GM12873 (cell line): Measurements from ENCODE around the gene FCRL6.

Experiments used
- TF ChIP-seq, protein P1 (sequence below): IDR thresholded peaks from 2 replicates; pipeline ENCODE4 v1.5.1; 2012; ENCODE audit warnings: low read depth, mild to moderate bottlenecking, moderate library complexity, low read length, control low read depth; ENCODE audit not compliant: insufficient read depth; ENCODE audit errors: missing control alignments

The FCRL6 gene

DNA sequence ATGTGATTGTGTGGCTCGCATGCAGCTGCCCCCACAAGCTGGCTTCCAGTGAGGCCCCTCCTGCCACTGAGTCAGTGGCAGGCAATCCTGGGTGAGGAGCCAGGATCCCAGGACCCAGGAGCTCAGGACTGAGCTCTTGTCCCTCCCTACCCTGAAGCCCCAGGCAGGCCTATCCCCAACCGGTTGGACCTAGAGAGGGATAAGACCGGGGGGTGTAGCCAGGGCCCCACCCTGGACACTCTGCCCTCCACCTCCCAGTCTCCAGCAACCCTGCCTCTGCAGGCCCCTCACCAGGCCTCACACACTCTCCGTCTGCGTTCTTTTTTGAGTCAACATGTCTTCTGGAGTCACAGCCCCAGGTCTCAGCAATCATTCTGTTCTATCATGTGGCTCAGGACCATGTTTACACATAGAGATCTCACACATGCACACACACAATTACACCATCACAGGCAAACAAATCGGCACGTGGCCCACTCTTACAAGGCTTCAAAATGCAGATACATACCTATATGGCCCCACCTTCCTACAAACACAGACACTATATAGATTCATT, 57.7 kb downstream of the FCRL6 start:
- TF ChIP-seq, protein P1, sequence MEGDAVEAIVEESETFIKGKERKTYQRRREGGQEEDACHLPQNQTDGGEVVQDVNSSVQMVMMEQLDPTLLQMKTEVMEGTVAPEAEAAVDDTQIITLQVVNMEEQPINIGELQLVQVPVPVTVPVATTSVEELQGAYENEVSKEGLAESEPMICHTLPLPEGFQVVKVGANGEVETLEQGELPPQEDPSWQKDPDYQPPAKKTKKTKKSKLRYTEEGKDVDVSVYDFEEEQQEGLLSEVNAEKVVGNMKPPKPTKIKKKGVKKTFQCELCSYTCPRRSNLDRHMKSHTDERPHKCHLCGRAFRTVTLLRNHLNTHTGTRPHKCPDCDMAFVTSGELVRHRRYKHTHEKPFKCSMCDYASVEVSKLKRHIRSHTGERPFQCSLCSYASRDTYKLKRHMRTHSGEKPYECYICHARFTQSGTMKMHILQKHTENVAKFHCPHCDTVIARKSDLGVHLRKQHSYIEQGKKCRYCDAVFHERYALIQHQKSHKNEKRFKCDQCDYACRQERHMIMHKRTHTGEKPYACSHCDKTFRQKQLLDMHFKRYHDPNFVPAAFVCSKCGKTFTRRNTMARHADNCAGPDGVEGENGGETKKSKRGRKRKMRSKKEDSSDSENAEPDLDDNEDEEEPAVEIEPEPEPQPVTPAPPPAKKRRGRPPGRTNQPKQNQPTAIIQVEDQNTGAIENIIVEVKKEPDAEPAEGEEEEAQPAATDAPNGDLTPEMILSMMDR = no peak

DNA sequence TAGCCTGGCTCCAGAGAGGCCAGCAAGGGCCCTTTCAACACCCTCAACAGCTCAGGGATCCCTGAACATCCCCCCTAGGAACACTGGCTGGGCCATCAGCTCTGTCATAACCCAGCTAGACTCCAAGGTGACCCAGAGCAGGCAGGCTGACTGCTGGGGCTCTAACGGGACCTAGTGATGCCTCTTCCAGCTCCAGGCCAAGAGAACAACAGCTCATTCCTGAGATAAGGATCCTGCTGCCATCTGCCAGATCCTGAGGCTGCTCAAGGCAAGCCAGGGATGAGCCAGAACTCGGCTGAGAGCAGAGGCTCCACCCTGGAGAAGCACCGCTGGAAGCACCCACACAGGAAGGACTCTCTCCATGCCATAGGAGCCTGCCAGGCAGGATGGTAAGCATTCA, 58.3 kb downstream of the FCRL6 start:
- TF ChIP-seq, protein P1 = no peak

DNA sequence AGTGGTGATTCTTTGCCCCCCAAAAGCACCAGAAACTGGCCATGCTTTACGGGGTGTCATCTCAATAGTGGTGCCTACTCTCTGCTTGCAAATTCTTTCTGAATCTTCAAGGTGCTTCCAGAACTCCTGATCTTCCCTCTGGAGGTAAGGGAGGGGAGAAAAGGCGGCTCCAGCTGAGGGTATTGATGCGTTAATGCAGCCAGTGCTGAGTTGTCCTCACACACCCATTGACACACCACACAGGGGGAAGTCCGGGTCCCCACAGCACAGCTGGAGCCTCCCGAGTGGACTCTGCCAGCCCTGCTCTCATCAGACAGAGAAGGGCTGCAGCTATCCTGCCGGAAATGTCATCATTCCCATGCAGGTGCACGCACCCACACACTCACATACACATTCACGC, 59.1 kb downstream of the FCRL6 start:
- TF ChIP-seq, protein P1 = no peak

DNA sequence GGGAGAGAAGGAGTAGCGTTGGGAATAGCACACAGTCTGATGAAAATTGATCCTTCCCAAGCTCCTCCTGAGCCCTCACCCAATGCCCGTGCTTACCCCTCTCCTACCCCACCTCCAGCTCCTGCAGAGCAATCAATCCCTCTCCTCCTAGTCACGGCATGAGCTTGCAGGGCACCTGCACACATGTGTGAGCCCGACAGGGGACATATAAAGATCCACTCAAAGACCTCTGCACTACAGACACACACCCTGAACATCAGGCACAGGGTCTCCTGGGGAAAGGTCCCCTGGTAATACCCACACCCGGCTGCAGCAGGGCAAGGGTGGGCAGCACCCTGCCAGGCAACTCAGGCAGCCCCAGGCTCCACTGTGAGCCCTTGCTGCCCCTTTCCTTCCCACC, 59.9 kb downstream of the FCRL6 start:
- TF ChIP-seq, protein P1 = no peak

DNA sequence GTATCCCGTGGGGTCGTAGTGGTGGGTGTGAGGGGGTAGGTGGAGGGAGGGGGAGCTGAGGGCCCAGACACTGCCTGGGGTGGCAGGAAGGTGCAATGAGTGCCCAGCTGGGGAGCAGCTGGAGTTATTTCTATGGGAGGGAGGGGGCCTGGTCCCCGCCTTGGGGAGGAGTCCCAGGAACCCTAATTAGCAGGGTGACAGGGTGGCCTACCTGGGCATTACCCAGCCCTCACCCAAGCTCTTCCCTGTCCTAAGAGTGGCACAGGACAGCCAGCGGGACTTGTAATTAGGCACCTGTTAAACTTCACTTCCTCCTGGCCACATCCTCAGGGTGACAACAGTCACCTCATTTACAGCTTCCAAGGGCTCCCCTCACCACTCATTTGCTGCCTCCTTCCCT, 60.4 kb downstream of the FCRL6 start, which contains the start of gene VSIG8:
Gene VSIG8, minus strand, starts transcription at position 101 of the 400 bp plus-strand sequence. CDS start 136 bp downstream, outside the sequence.
- TF ChIP-seq, protein P1 = no peak

DNA sequence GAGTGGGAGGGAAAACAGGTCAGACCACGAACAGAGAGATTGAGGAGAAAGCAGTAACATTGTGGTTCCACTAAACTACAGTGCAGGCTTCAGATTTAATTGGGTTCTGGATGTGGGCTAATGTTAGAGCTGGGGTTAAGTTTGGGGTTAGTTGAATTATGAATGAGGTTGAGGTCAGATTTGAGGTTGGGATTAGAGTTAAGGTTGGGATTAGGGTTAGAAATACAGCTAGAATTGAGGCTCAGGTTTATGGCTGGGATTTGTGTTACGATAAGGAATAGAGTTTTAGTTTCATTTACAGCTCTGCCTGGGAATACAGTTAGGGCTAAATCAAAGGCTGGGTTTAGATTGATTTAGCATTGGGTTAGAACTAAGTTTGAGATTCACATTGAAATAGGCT, 62.1 kb downstream of the FCRL6 start:
- TF ChIP-seq, protein P1 = no peak
